ENCODE measurements around the gene PPP2R3A. TPM values are rescaled to one million over a fixed set of nuclear protein-coding genes. Genes with fewer than 3 reads are reported as not detected.
A peak's percentile ranks its signal among the peaks of the same experiment; 100 is the strongest.

Gene PPP2R3A
- polyA plus RNA-seq, 1 experiment = 7.4 TPM

- TF ChIP-seq, protein P1, sequence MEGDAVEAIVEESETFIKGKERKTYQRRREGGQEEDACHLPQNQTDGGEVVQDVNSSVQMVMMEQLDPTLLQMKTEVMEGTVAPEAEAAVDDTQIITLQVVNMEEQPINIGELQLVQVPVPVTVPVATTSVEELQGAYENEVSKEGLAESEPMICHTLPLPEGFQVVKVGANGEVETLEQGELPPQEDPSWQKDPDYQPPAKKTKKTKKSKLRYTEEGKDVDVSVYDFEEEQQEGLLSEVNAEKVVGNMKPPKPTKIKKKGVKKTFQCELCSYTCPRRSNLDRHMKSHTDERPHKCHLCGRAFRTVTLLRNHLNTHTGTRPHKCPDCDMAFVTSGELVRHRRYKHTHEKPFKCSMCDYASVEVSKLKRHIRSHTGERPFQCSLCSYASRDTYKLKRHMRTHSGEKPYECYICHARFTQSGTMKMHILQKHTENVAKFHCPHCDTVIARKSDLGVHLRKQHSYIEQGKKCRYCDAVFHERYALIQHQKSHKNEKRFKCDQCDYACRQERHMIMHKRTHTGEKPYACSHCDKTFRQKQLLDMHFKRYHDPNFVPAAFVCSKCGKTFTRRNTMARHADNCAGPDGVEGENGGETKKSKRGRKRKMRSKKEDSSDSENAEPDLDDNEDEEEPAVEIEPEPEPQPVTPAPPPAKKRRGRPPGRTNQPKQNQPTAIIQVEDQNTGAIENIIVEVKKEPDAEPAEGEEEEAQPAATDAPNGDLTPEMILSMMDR (IDR thresholded peaks at IDR 0.05; ENCODE audit: insufficient read depth, low read depth, low read length) = no peak
- Histone ChIP-seq H3K4me3 (ENCODE audit: low read depth, low read length) (no peak overlapping the region), H3K36me3 (ENCODE audit: control insufficient read depth, insufficient read depth, low read length) (no peaks in the 10 kb centered on the region), H3K27me3 (ENCODE audit: control insufficient read depth, insufficient read depth, low read length) (no peaks in the 10 kb centered on the region)
- ChIA-PET POLR2A (no interaction called here), CTCF (interaction anchor here (0.9 to 14.4 kb wide), 2 partner anchors 60 to 124 kb away, joined by 3 to 269 read pairs; no protein-coding TSS in a partner anchor)
- DNase-seq (ENCODE audit: low read depth) = no peak
Observed at GRCh38 chr3:135920275-135920674, 45.3 kb upstream of the PPP2R3A start.

GRCh38 chr3:135922903-135923250, 42.7 kb upstream of the PPP2R3A start:
- ChIA-PET CTCF (interaction anchor here (1.0 to 14.4 kb wide), 4 partner anchors 9 to 122 kb away, joined by 4 to 269 read pairs (median 4); no protein-coding TSS in a partner anchor), POLR2A (no interaction called here)
- TF ChIP-seq, protein P1 (IDR thresholded peaks at IDR 0.05; ENCODE audit: insufficient read depth, low read depth, low read length) = no peak
- no peaks in the 10 kb centered on the region for H3K36me3 ChIP-seq (ENCODE audit: control insufficient read depth, insufficient read depth, low read length)
- no peaks in the 10 kb centered on the region for H3K27me3 ChIP-seq (ENCODE audit: control insufficient read depth, insufficient read depth, low read length)
- no peak overlapping the region for H3K4me3 ChIP-seq (ENCODE audit: low read depth, low read length)
- no peak for DNase-seq (ENCODE audit: low read depth)

- ChIA-PET POLR2A (no interaction called here), CTCF (interaction anchor here (14.4 kb wide), 1 partner anchor 120 kb away, joined by 269 read pairs; no protein-coding TSS in a partner anchor)
- DNase-seq (ENCODE audit: low read depth) = no peak
Observed at GRCh38 chr3:135924506-135924905, 41.0 kb upstream of the PPP2R3A start.

GRCh38 chr3:135926664-135927063, 38.9 kb upstream of the PPP2R3A start:
- DNase-seq (ENCODE audit: low read depth) = no peak
- H3K4me3 ChIP-seq (ENCODE audit: low read depth, low read length) = no peak overlapping the region
- no peaks in the 10 kb centered on the region for H3K36me3 ChIP-seq (ENCODE audit: control insufficient read depth, insufficient read depth, low read length)
- ChIA-PET CTCF (interaction anchor here (1.2 to 14.4 kb wide), 2 partner anchors 10 to 118 kb away, joined by 4 to 269 read pairs; no protein-coding TSS in a partner anchor), POLR2A (no interaction called here)
- TF ChIP-seq, protein P1 (IDR thresholded peaks at IDR 0.05; ENCODE audit: insufficient read depth, low read depth, low read length) = no peak
- no peaks in the 10 kb centered on the region for H3K27me3 ChIP-seq (ENCODE audit: control insufficient read depth, insufficient read depth, low read length)

More at GRCh38 chr3:135924506-135924905, 41.0 kb upstream of the PPP2R3A start:
- Histone ChIP-seq H3K36me3 (ENCODE audit: control insufficient read depth, insufficient read depth, low read length) (no peaks in the 10 kb centered on the region), H3K4me3 (ENCODE audit: low read depth, low read length) (no peak overlapping the region), H3K27me3 (ENCODE audit: control insufficient read depth, insufficient read depth, low read length) (no peaks in the 10 kb centered on the region)
- TF ChIP-seq, protein P1 (IDR thresholded peaks at IDR 0.05; ENCODE audit: insufficient read depth, low read depth, low read length) = no peak

DNA sequence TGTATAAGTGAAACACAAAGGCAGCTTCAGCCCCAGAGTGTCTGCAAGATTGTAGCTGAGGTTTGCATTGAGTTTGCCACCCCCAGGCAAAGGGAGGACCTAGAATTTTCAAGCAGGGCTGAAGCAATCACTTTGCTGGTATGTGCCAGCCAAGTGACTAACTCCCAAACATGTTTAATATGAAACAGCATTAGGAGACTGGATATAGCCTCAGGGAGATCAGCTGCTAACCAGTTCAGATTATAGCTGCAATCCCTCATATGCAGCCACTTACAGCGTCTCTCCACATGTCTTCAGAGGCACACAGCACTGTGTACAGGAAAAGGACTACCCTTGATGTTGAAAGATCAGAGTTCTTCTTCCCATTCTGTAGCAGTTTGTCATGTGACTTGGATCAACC, 38.4 kb upstream of the PPP2R3A start:
- POLR2A ChIA-PET = no interaction called here

More for the DNA sequence above, 38.4 kb upstream of the PPP2R3A start:
- CTCF ChIA-PET = interaction anchor here (0.9 to 14.4 kb wide), 3 partner anchors 117 to 1172 kb away, joined by 3 to 269 read pairs (median 3); no protein-coding TSS in a partner anchor
- Histone ChIP-seq H3K4me3 (ENCODE audit: low read depth, low read length) (no peak overlapping the region), H3K36me3 (ENCODE audit: control insufficient read depth, insufficient read depth, low read length) (no peaks in the 10 kb centered on the region), H3K27me3 (ENCODE audit: control insufficient read depth, insufficient read depth, low read length) (no peaks in the 10 kb centered on the region)
- TF ChIP-seq, protein P1 (IDR thresholded peaks at IDR 0.05; ENCODE audit: insufficient read depth, low read depth, low read length) = no peak
- peak; percentile 71 for DNase-seq (ENCODE audit: low read depth)

All from BJ (cell line).